ENCODE measurements around the gene ZNF205.
A peak's percentile ranks its signal among the peaks of the same experiment; 100 is the strongest.
"Not testable (repeated sequence)": the region's sequence is repeated elsewhere in the genome, so short reads cannot be mapped to it uniquely, and the experiment has no call there.

The ZNF205 gene

DNA sequence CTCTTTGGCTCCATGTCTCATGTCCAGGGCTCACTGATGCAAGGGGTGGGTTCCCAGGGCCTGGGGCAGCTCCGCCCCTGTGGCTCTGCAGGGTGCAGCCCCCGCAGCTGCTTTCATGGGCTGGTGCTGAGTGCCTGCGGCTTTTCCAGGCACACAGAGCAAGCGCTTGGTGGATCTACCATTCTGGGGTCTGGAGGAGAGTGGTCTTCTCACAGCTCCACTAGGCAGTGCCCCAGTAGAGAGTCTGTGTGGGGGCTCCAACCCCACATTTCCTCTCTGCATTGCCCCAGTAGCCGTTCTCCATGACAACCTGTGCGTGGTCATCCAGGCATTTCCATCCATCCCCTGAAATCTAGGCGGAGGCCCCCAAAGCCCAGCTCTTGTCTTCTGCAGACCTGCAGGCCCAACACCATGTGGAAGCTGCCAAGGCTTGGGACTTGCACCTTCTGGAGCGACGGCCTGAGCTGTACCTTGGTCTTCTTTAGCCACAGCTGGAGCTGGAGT lies 41.7 kb upstream of the ZNF205 start:
- no peak for DNase-seq (ENCODE audit: low spot score)
- TF ChIP-seq, protein P1, sequence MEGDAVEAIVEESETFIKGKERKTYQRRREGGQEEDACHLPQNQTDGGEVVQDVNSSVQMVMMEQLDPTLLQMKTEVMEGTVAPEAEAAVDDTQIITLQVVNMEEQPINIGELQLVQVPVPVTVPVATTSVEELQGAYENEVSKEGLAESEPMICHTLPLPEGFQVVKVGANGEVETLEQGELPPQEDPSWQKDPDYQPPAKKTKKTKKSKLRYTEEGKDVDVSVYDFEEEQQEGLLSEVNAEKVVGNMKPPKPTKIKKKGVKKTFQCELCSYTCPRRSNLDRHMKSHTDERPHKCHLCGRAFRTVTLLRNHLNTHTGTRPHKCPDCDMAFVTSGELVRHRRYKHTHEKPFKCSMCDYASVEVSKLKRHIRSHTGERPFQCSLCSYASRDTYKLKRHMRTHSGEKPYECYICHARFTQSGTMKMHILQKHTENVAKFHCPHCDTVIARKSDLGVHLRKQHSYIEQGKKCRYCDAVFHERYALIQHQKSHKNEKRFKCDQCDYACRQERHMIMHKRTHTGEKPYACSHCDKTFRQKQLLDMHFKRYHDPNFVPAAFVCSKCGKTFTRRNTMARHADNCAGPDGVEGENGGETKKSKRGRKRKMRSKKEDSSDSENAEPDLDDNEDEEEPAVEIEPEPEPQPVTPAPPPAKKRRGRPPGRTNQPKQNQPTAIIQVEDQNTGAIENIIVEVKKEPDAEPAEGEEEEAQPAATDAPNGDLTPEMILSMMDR (IDR thresholded peaks at IDR 0.05; ENCODE audit: extremely low read depth, missing control alignments): no peak

DNA sequence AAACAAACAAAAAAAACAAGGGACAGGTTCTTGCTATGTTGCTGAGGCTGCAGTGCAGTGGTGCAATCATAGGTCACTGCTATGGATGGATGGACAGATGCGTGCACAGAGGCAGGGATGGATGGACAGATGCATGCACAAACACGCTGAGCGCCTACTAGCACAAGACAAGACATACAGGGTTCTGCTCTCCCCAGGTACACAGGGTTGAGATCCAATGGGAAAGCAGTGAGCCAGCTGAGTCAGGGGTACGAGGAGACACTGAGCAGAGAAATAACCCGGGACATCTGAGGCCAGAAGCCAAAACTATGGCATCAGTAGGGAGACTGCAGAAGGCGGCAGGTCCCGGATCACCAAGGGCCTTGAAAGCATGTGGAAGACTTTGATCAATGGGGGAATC lies 40.7 kb upstream of the ZNF205 start:
- TF ChIP-seq, protein P1 (IDR thresholded peaks at IDR 0.05; ENCODE audit: extremely low read depth, missing control alignments): no peak
- DNase-seq (ENCODE audit: low spot score): no peak

DNA sequence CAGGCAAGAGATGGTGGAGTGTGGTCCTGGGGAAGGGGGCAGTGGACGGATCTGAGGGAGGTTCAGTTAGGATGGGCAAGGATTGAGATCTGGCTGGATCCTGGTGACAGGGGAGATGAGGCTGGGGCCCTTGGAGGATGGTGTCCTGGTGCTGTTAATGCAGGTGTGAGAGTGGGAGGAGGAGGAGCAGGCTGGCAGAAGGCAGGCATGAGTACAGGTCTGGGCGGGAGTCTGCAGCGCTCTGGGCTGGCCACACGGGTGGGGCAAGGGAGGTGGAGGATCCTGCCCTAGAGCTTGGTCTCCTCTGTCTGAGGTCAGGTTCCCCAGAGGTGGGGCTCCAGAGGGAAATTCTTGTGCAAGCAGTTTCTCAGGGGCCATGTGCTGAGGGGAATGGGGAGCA lies 40.2 kb upstream of the ZNF205 start:
- DNase-seq (ENCODE audit: low spot score): not testable (repeated sequence)

DNA sequence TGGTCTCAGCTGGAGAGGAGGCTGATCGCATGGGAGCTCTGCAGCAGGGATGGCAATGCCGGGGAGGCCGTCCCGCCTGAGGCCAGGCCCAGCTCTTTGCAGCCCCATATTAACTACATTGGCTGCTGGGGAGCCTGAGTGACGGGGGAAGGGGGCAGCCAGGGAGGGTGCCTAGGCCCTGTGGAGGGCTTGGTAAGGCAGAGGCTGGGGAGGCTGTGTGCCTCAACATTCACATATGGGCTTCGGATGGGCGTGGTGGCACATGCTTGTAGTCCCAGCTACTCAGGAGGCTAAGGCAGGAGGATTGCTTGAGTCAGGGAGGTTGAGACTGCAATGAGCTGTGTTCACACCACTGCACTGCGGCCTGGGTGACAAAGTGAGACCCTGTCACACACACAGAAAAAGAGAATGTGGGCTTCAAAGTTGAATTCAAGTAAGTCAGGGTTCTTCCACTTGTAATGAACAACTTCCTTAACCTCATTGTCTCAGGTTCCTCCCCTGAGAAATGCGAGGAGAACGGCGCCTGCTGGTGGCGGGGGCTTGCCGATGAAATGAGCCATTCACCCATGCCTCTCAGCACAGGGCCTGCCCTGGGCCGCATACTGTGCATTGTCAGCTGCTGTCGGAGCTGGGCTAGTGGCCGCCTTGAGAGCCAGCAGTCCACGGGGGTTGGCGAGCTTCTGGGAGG lies 39.7 kb upstream of the ZNF205 start:
- DNase-seq (ENCODE audit: low spot score): not testable (repeated sequence)

DNA sequence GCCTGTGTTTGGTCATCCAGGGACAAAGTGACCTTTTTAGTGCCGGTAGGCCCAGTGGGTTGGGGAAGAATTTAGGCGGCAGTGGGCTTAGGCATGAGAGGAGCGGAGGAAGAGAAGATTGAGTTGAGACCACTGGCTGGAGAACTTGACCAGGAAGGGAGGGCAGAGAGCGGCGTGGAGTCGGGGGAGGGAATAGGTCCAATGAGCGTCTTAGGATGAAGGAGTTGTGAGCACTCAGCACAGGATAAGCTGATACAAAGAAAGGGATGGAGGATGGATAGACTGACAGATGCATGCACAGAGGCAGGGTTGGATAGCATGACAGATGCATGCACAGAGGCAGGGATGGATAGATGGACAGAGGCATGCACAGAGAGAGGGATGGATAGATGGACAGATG lies 38.9 kb upstream of the ZNF205 start:
- TF ChIP-seq, protein P1 (IDR thresholded peaks at IDR 0.05; ENCODE audit: extremely low read depth, missing control alignments): no peak
- no peak for DNase-seq (ENCODE audit: low spot score)

DNA sequence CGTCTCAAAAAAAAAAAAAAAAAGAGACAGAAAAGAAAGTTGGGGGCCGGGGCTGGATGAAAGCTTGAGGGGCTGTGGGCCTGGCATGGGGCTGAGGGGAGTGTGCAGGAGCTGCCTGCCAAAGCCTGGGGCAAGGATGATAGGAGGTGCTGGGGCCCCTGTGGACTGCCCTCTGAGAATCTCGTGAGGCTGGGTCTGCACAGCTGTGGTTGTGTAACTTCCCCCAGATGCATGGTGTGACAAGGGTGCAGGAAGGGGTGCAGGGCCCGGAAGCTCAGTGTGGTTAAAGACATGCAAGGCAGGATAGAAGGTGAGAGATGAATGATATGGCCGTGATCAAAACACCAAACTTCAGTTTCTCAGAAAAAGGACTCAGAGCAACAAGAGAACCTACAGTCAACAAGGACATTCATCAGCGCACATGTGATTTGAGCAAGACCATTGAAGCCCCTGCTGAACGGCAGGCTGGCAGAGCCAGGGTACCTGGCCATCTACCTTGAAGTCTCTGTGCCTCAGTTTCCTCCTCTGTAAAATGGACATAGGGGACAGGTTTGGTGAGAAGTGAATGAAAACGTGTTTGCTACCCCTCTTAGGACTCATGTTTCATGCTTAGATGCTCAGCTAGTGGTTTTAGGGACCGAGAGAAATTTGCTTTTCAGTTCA lies 37.4 kb upstream of the ZNF205 start:
- TF ChIP-seq, protein P1 (IDR thresholded peaks at IDR 0.05; ENCODE audit: extremely low read depth, missing control alignments): no peak
- DNase-seq (ENCODE audit: low spot score): peak; percentile 69

DNA sequence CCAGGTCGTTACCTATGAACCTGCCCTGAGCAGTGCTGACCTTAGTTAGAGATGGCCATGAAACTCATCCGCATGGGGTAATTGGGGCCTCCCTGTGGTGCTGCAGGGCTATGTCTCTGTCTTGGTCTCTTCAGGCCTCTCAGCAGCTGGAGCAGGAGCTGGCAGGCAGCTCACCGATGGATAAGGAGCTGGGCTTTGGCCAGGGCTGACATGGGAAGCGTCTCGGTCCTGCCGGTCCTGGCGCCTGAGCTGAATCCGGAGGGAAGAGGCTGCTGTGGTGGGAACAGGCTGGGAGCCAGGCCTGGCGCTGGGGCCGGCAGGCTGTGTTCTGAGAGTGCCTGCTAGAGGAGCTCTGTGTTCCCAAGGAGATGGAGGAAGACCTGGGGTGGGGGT lies 36.9 kb upstream of the ZNF205 start:
- TF ChIP-seq, protein P1 (IDR thresholded peaks at IDR 0.05; ENCODE audit: extremely low read depth, missing control alignments): no peak
- DNase-seq (ENCODE audit: low spot score): no peak

DNA sequence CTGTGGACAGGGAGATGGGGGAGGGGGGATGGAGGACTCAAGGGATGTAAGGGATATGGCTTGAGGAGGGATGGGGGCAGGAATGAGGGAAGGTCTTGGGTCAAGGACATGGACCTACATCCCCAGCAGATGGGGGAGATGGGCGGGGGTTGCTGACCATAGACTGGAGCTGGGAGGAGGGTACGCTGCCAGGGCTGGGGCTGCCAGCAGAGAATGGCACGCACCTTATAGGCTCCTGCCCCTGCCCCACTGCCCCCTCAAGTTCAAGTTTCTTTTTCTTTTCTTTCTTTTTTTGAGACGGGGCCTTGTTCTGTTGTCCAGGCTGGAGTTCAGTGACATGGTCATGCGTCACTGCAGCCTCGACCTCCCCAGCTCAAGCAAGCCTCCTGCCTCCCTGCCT lies 36.4 kb upstream of the ZNF205 start:
- DNase-seq (ENCODE audit: low spot score): not testable (repeated sequence)

DNA sequence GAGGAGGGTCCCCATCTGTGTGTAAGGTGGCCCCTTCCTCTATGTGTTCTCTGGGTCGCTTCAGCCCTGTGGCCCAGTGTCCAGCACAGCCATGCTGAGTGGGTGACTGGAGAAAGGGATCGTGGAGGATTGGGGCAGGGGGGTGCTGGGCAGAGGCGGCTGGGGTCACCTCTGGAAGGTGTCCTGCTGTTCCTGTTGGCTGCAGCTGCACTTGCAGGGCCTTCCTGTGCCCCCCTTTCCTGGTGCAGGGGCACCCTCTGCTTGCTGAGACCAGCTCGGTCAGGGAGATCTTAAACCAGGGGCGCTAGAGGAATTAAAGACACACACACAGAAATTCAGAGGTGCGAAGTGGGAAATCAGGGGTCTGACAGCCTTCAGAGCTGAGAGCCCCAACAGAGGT lies 35.8 kb upstream of the ZNF205 start:
- DNase-seq (ENCODE audit: low spot score): no peak
- TF ChIP-seq, protein P1 (IDR thresholded peaks at IDR 0.05; ENCODE audit: extremely low read depth, missing control alignments): no peak

All from GM20000 (cell line).